ENCODE data around the gene RBKS.
A peak's percentile ranks its signal among the peaks of the same experiment; 100 is the strongest.

RBKS gene

DNA sequence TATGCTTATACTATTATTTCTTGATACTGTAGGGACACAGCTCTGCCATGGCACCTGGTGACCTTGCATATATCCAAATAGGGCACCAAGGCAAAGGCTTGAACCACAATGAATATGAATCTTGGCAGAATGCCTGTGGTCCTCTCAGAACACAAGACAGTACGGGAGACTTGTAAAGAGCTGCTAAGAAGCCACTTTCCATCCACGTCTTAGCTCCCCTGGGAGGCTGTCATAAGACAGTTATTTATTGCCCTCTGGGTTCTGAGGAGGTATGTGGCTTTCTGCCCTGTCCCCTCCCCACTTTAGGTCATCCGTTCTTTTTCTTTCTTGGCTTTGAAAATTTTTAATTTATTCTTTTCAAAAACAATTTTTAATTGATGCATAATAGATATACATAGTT lies 148.5 kb downstream of the RBKS start:
- H3K36me3 ChIP-seq (ENCODE audit: control insufficient read depth in 1 of 2, insufficient read depth in 2 of 2, low read length in 2 of 2) = no peaks in the 10 kb centered on the region
- no peak overlapping the region for H3K18ac ChIP-seq (ENCODE audit: low read length)
- no peak overlapping the region for H4K12ac ChIP-seq (ENCODE audit: low read depth, low read length)
- H3K79me1 ChIP-seq (ENCODE audit: low read length) = no peaks in the 10 kb centered on the region
- no peak overlapping the region for H3K4me2 ChIP-seq (ENCODE audit: low read length)
- no peak overlapping the region for H2AFZ ChIP-seq (ENCODE audit: insufficient read depth, low read length, poor library complexity)
- H3K9ac ChIP-seq (ENCODE audit: low read length) = no peak overlapping the region
- H3K23ac ChIP-seq (ENCODE audit: low read length) = no peak overlapping the region
- H2BK5ac ChIP-seq (ENCODE audit: low read depth, low read length, poor library complexity) = no peak overlapping the region
- H3K27ac ChIP-seq (ENCODE audit: low read depth, low read length) = no peak overlapping the region
- H4K91ac ChIP-seq (ENCODE audit: low read depth, low read length) = no peak overlapping the region
- H3K4me1 ChIP-seq (ENCODE audit: control insufficient read depth in 1 of 2, insufficient read depth in 2 of 2, low read length in 2 of 2) = no peaks in the 10 kb centered on the region
- H2BK12ac ChIP-seq (ENCODE audit: low read length) = no peak overlapping the region
- H3K79me2 ChIP-seq (ENCODE audit: control insufficient read depth, insufficient read depth, low read length, poor library complexity) = no peaks in the 10 kb centered on the region
- H2AK5ac ChIP-seq (ENCODE audit: low read length) = no peak overlapping the region
- H3K4me3 ChIP-seq (ENCODE audit: low read depth, low read length) = no peak overlapping the region
- no CpG with 5 or more reads among the region's 3 CpGs for WGBS (ENCODE audit: extremely low coverage, insufficient coverage, insufficient read length)
- no peak overlapping the region for H3K4ac ChIP-seq (ENCODE audit: low read depth, low read length)
- DNase-seq = peak in 1 of 2 donors; percentile 21
- no peak overlapping the region for H2BK120ac ChIP-seq (ENCODE audit: insufficient read depth, low read length, poor library complexity)
- H4K8ac ChIP-seq (ENCODE audit: low read depth, low read length) = no peak overlapping the region
- H3K14ac ChIP-seq (ENCODE audit: low read length) = no peak overlapping the region
- H3K27me3 ChIP-seq (ENCODE audit: insufficient read depth, low read length) = no peaks in the 10 kb centered on the region
- H3K9me3 ChIP-seq (ENCODE audit: insufficient read depth, low read depth, low read length) = peaks cover 2% of the 10 kb centered on the region

DNA sequence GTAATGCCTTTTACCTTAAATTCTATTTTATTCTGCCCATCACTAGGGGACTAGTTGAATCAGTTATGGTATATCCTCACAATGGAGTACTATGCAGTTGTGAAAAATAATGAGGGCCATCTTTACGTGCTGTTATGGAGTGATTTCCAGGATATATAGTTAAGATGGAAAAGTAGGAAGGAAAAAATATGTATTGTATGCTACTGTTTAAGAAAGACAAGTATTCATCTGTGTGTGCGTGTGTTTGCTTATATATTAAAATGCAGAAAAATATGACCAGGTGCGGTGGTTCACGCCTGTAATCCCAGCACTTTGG lies 151.2 kb downstream of the RBKS start:
- H3K79me2 ChIP-seq (ENCODE audit: control insufficient read depth, insufficient read depth, low read length, poor library complexity) = peaks cover 4% of the 10 kb centered on the region
- no peak overlapping the region for H2AFZ ChIP-seq (ENCODE audit: insufficient read depth, low read length, poor library complexity)
- no peak for DNase-seq
- H2BK5ac ChIP-seq (ENCODE audit: low read depth, low read length, poor library complexity) = no peak overlapping the region
- WGBS (ENCODE audit: extremely low coverage, insufficient coverage, insufficient read length) = no CpG with 5 or more reads among the region's 4 CpGs
- no peak overlapping the region for H4K8ac ChIP-seq (ENCODE audit: low read depth, low read length)
- H2AK5ac ChIP-seq (ENCODE audit: low read length) = no peak overlapping the region
- no peak overlapping the region for H2BK12ac ChIP-seq (ENCODE audit: low read length)
- no peak overlapping the region for H3K14ac ChIP-seq (ENCODE audit: low read length)
- H3K4me3 ChIP-seq (ENCODE audit: low read depth, low read length) = no peak overlapping the region
- no peaks in the 10 kb centered on the region for H3K36me3 ChIP-seq (ENCODE audit: control insufficient read depth in 1 of 2, insufficient read depth in 2 of 2, low read length in 2 of 2)
- H3K4me2 ChIP-seq (ENCODE audit: low read length) = no peak overlapping the region
- H2BK120ac ChIP-seq (ENCODE audit: insufficient read depth, low read length, poor library complexity) = no peak overlapping the region
- H3K4ac ChIP-seq (ENCODE audit: low read depth, low read length) = no peak overlapping the region
- H3K4me1 ChIP-seq (ENCODE audit: control insufficient read depth in 1 of 2, insufficient read depth in 2 of 2, low read length in 2 of 2) = peaks cover 3 to 10% of the 10 kb centered on the region in 2 experiments
- no peak overlapping the region for H4K91ac ChIP-seq (ENCODE audit: low read depth, low read length)
- H3K79me1 ChIP-seq (ENCODE audit: low read length) = peaks cover 4% of the 10 kb centered on the region
- no peak overlapping the region for H3K9ac ChIP-seq (ENCODE audit: low read length)
- no peak overlapping the region for H3K23ac ChIP-seq (ENCODE audit: low read length)
- H3K27me3 ChIP-seq (ENCODE audit: insufficient read depth, low read length) = no peaks in the 10 kb centered on the region
- no peak overlapping the region for H3K27ac ChIP-seq (ENCODE audit: low read depth, low read length)
- H4K12ac ChIP-seq (ENCODE audit: low read depth, low read length) = no peak overlapping the region
- peaks cover 4% of the 10 kb centered on the region for H3K9me3 ChIP-seq (ENCODE audit: insufficient read depth, low read depth, low read length)
- H3K18ac ChIP-seq (ENCODE audit: low read length) = no peak overlapping the region

DNA sequence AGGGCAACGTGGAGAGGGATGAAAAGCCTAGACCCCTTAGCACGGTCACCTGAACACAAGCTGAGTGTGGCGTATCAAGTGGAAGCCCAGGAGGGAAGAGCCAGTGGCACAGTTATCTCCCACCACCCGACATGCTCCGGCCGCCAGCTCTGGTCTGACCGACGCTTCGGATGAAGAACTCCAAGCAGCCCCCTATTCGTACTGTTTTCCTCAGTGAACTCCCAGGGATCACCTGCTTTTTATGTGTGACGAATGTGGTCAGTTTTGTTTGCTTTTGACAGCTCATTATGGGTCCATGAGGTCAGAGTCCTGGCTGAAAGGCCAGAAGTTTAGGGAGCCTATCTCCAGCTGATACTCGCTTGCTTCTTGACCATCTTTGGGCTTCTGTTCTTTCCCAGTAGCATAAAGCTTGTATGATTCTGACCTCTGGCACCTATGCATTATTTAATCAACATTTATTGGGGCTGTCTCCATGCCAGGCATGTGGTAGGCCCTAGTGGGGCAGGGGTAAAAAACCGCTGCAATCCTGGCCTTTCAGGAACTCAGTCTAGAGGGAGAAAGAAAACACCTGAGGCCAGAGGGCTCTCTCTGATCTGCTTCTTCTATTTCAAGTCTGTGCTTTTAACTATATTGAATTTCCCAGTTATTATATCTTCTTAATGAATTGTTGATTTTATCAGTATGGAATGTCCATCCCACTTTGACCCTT lies 151.7 kb downstream of the RBKS start:
- H4K8ac ChIP-seq (ENCODE audit: low read depth, low read length) = no peak overlapping the region
- peaks cover 3 to 10% of the 10 kb centered on the region in 2 experiments for H3K4me1 ChIP-seq (ENCODE audit: control insufficient read depth in 1 of 2, insufficient read depth in 2 of 2, low read length in 2 of 2)
- H2BK5ac ChIP-seq (ENCODE audit: low read depth, low read length, poor library complexity) = no peak overlapping the region
- H3K9ac ChIP-seq (ENCODE audit: low read length) = no peak overlapping the region
- H2BK120ac ChIP-seq (ENCODE audit: insufficient read depth, low read length, poor library complexity) = no peak overlapping the region
- no peak overlapping the region for H2AFZ ChIP-seq (ENCODE audit: insufficient read depth, low read length, poor library complexity)
- DNase-seq = no peak
- H3K4ac ChIP-seq (ENCODE audit: low read depth, low read length) = no peak overlapping the region
- no peak overlapping the region for H3K18ac ChIP-seq (ENCODE audit: low read length)
- H2AK5ac ChIP-seq (ENCODE audit: low read length) = no peak overlapping the region
- no peak overlapping the region for H3K23ac ChIP-seq (ENCODE audit: low read length)
- no peak overlapping the region for H3K4me2 ChIP-seq (ENCODE audit: low read length)
- H3K4me3 ChIP-seq (ENCODE audit: low read depth, low read length) = no peak overlapping the region
- no peak overlapping the region for H4K91ac ChIP-seq (ENCODE audit: low read depth, low read length)
- H3K27me3 ChIP-seq (ENCODE audit: insufficient read depth, low read length) = no peaks in the 10 kb centered on the region
- H2BK12ac ChIP-seq (ENCODE audit: low read length) = no peak overlapping the region
- no peak overlapping the region for H4K12ac ChIP-seq (ENCODE audit: low read depth, low read length)
- H3K9me3 ChIP-seq (ENCODE audit: insufficient read depth, low read depth, low read length) = peaks cover 4% of the 10 kb centered on the region
- H3K79me2 ChIP-seq (ENCODE audit: control insufficient read depth, insufficient read depth, low read length, poor library complexity) = peaks cover 4% of the 10 kb centered on the region
- peaks cover 4% of the 10 kb centered on the region for H3K79me1 ChIP-seq (ENCODE audit: low read length)
- no peak overlapping the region for H3K14ac ChIP-seq (ENCODE audit: low read length)
- no peak overlapping the region for H3K27ac ChIP-seq (ENCODE audit: low read depth, low read length)
- WGBS (ENCODE audit: extremely low coverage, insufficient coverage, insufficient read length) = no CpG with 5 or more reads among the region's 13 CpGs
- no peaks in the 10 kb centered on the region for H3K36me3 ChIP-seq (ENCODE audit: control insufficient read depth in 1 of 2, insufficient read depth in 2 of 2, low read length in 2 of 2)

DNA sequence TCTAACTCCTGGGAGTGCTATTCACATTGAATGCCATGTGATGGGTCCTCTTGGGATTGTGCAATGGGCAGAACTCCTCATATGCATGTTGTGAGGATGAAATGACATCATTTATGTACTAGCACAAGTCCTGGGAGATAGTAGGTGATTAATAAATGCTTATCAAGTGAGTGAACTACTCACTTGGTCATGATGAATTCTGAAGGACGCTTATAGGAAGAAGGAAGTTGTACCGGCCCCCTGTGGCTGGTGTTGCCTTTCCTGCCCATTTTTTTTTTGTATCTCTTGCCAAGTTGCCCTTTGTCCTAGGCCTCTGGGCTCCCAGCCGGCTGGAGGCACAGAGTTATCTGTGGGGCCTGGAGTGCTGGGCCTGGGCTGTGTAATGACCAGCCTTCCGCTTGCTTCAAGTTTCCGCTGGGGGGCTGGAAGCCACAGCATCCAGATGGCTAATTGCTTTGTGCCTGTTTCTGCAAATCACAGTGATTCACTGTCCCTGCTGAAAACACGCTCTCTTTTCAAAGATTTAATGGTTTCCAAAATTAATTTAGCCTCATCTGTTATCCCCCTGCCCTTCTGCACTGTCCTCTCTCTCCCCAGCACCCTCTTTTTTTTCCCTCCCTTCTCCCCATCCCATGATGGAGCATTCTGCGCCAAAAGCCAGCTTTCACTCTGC lies 152.4 kb downstream of the RBKS start:
- Histone ChIP-seq H2BK12ac (ENCODE audit: low read length) (no peak overlapping the region), H3K4me3 (ENCODE audit: low read depth, low read length) (no peak overlapping the region), H3K79me2 (ENCODE audit: control insufficient read depth, insufficient read depth, low read length, poor library complexity) (peaks cover 4% of the 10 kb centered on the region), H2AFZ (ENCODE audit: insufficient read depth, low read length, poor library complexity) (no peak overlapping the region), H3K9me3 (ENCODE audit: insufficient read depth, low read depth, low read length) (peaks cover 4% of the 10 kb centered on the region), H4K91ac (ENCODE audit: low read depth, low read length) (no peak overlapping the region), H3K4me1 (ENCODE audit: control insufficient read depth in 1 of 2, insufficient read depth in 2 of 2, low read length in 2 of 2) (peaks cover 3 to 10% of the 10 kb centered on the region in 2 experiments), H3K4ac (ENCODE audit: low read depth, low read length) (no peak overlapping the region), H3K79me1 (ENCODE audit: low read length) (peaks cover 4% of the 10 kb centered on the region), H2BK5ac (ENCODE audit: low read depth, low read length, poor library complexity) (no peak overlapping the region), H3K18ac (ENCODE audit: low read length) (no peak overlapping the region), H4K8ac (ENCODE audit: low read depth, low read length) (no peak overlapping the region), H3K27ac (ENCODE audit: low read depth, low read length) (no peak overlapping the region), H3K27me3 (ENCODE audit: insufficient read depth, low read length) (no peaks in the 10 kb centered on the region), H2BK120ac (ENCODE audit: insufficient read depth, low read length, poor library complexity) (no peak overlapping the region), H3K9ac (ENCODE audit: low read length) (no peak overlapping the region), H3K14ac (ENCODE audit: low read length) (no peak overlapping the region), H3K23ac (ENCODE audit: low read length) (no peak overlapping the region), H3K4me2 (ENCODE audit: low read length) (no peak overlapping the region), H3K36me3 (ENCODE audit: control insufficient read depth in 1 of 2, insufficient read depth in 2 of 2, low read length in 2 of 2) (no peaks in the 10 kb centered on the region), H4K12ac (ENCODE audit: low read depth, low read length) (no peak overlapping the region), H2AK5ac (ENCODE audit: low read length) (no peak overlapping the region)
- no CpG with 5 or more reads among the region's 7 CpGs for WGBS (ENCODE audit: extremely low coverage, insufficient coverage, insufficient read length)
- DNase-seq = no peak

All from trophoblast cell (in vitro differentiated cells and primary cell).